GM21717 (cell line): ENCODE data around the gene EMP2.
"Not testable (repeated sequence)": the region's sequence is repeated elsewhere in the genome, so short reads cannot be mapped to it uniquely, and the experiment has no call there.

Experiments used
- ATAC-seq: cut with Tn5 transposase; IDR thresholded peaks from one replicate; pipeline ENCODE4 v1.9.1; 2021; ENCODE audit warnings: mild to moderate bottlenecking, moderate library complexity; ENCODE audit not compliant: unreplicated experiment

Gene EMP2

GRCh38 chr16:10554569-10554968 is 25.8 kb downstream of the EMP2 start:
- no peak for ATAC-seq

GRCh38 chr16:10552998-10553491 is 27.4 kb downstream of the EMP2 start:
- peak; percentile 91 for ATAC-seq

GRCh38 chr16:10552281-10552680 is 28.1 kb downstream of the EMP2 start:
- no peak for ATAC-seq

GRCh38 chr16:10551881-10552280 is 28.5 kb downstream of the EMP2 start:
- no peak for ATAC-seq

DNA sequence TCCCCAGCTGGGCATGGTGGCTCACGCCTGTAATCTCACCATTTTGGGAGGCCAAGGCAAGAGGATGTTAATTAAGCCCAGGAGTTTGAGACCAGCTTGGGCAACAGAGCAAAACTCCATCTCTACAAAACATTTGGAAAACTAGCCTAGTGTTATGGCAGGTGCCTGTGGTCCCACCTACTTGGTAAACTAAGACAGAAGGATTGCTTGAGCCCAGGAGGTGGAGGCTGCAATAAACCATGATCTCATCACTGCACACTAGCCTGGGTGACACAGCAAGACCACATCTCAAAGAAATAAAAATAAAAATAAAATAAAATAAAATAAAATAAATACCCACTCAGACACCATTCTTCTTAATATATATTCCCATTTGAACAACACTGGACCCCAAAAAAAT is 32.0 kb downstream of the EMP2 start:
- ATAC-seq, result no peak

DNA sequence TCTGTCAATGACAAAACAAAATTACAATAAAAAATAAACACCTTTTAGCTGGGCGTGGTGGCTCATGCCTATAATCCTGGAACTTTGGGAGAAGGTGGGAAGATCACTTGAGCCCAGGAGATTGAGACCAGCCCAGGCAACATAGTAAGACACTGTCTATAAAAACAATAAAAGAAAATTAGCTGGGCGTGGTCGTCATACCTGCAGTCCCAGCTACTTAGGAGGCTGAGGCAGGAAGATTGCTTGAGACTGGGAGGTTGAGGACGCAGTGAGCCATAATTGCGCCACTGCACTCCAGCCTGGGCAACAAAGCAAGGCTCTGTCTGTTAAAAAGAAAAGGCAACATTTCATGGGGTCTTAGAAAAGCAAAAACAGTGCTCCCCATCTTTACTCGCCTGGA is 32.7 kb downstream of the EMP2 start:
- no peak for ATAC-seq

DNA sequence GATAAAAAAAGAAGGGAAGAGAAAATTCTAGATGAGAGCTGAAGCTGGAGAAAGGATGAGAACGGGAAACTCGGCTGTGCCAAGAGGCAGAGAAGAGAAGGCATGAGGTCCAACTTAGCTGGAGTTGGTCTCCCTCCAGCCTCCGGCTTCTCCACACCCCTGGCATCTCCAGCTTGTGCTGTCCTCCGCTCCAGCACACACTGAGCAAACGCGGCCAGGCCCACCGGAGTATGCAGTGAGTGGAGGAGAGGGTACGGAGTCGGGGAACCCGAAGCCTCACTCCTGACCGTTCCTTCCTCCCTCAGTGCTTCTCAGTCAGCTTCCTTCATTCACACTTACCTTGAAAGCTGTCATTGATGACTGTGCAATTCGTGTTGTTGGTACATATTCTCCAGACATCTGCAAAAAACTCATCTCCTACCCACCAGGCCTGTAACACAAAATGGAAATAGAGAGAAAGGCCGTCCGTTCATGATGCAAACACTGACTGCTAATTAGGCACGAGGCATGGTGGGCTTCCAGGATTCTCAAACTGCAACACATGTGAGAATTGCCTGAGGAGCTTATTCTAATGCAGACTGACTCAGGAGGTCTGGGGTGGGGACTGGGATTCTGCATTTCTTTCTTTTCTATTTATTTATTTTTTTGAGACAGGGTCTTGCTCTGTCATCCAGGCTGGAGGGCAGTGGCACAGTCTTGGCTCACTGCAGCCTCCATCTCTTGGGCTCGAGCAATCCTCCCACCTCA is 37.0 kb downstream of the EMP2 start:
- no peak for ATAC-seq

GRCh38 chr16:10541366-10541765 is 39.0 kb downstream of the EMP2 start:
- ATAC-seq, result no peak

GRCh38 chr16:10539793-10540192 is 40.6 kb downstream of the EMP2 start:
- no peak for ATAC-seq

GRCh38 chr16:10539236-10539635 is 41.2 kb downstream of the EMP2 start:
- ATAC-seq, result no peak

GRCh38 chr16:10538583-10538982 is 41.8 kb downstream of the EMP2 start:
- no peak for ATAC-seq

GRCh38 chr16:10537946-10538345 is 42.5 kb downstream of the EMP2 start:
- no peak for ATAC-seq

DNA sequence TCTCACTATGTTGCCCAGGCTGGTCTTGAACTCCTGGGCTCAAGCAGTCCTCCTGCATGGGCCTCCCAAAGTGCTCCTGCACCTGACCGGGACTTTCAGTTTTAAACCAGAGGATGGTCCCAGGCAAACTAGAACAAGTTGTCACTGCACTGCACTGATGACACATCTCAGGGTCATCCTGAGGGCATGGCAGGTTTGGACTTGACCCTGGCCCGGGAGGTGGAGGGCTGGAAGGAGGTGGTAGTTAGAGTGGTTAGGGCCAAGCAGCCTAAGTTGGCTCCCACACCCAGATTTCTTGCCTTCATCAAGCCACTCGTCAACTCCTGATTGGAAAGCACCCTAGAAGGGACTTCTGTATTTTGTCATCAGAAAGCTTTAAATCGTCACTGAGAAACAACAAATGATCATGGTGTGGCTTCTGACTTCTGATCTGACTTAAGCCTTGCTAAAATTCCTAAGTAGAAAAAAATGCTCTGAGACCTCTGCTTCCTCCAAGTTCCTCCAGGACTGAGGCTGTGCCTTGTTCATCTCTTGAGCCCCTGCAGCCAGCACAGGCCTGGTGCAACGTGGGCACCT is 43.5 kb downstream of the EMP2 start:
- ATAC-seq, result peak; percentile 47

DNA sequence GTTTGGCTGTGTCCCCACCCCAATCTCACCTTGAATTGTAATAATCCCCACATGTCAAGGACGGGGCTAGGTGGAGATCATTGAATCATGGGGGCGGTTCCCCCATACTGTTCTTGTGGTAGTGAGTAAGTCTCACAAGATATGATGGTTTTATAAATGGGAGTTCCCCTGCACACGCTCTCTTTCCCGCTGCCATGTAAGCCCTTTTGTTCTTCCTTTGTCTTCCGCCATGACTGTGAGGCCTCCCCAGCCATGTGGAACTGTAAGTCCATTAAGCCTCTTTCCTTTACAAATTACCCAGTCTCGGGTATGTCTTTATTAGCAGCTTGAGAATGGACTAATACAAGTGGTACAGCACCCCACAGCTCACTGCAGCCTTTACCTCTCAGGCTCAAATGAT is 44.1 kb downstream of the EMP2 start:
- not testable (repeated sequence) for ATAC-seq

DNA sequence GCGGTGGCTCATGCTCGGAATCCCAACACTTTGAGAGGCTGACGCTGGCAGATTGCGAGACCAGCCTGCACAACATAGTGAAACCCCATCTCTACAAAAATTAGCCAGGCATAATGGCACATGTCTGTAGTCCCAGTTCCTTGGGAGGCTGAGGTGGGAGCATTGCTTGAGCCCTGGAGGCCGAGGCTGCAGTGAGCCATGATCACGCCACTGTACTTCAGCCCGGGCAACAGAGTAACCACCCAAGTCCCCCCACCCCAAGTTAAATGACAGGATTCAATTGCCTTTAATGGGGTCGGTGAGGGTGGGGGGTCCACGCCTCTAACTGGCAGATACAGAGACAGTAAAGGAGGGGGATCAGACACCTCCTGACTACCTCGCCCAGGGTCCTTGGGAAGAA is 44.9 kb downstream of the EMP2 start:
- ATAC-seq, result no peak

GRCh38 chr16:10534748-10535147 is 45.6 kb downstream of the EMP2 start:
- no peak for ATAC-seq

- ATAC-seq, result not testable (repeated sequence)
Measured at GRCh38 chr16:10533612-10534011, 46.8 kb downstream of the EMP2 start.

DNA sequence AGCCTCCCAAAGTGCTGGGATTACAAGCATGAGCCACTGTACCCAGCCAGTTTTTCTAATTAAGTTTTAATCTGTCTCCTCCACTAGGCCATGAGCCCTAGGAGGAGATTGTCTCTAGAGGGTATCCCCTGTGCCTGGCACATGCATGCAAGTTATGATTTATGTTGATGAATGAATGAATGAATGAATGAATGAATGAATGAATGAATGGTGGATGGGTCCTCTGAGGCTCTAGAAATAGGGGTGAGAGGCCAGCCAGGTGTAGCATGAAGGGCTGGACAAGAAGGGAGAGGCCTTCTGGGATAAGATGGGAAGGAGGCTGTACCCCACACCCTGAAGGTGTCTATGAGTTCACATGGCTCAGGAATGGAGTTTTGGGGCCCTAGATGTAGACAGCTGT is 48.8 kb downstream of the EMP2 start:
- no peak for ATAC-seq

- ATAC-seq, result no peak
Measured at GRCh38 chr16:10530685-10531084, 49.7 kb downstream of the EMP2 start.

DNA sequence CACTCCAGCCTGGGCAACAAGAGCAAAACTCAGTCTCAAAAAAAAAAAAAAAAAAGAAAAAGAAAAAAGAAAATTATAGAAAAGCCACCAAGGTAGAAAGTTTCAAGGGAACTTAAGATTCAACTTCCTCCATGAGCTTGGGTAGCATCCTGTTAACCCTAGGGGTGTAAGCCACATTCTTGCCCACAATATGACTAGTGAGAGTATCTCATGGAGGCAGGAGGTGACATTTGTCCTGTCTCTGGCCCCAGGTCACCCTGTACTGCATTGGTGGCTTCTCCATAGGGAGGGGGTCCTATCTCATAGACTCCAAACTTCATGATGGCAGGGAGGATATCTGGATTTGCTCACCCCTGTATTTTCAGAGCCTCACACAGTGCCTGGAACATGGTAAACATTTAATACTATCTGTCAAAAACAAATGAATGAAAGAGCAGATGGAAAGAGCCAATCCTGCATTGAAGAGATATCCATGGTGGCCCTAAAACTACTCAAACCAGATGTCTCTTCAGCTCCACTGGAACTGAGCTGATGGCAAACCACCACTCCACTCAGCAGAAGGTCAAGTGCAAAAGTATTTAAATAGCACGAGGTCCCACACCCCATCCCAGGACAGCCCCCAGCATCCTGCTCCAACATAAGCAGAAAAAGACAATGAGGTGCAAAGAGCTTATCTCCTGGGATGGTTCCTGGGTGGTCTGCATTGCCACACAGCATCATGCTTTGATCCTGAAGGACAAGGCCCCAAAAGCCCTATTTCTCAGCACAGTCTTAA is 50.3 kb downstream of the EMP2 start:
- ATAC-seq, result no peak

DNA sequence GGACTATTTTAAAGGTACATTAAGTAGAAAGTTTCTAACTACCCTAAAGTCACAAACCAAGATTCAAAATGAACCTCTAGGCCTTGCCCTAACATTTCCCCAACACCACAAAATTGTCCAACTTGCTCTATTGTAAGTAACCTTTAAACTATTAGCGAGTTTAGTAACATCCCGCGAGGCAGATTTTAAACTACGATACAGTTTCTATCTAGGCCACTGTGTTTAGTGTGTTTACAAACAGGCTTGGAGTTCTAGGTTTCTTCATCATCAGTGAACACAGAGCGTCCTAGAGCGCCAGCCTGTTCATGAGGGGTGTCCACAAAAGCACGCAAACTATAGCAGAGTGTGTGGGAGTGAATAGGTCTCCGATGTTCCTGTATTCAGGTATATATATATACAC is 51.8 kb downstream of the EMP2 start:
- no peak for ATAC-seq

GRCh38 chr16:10526962-10527361 is 53.4 kb downstream of the EMP2 start:
- no peak for ATAC-seq
